Fibroblast of mammary gland (primary cell): ENCODE data around the gene PCDHGA6.
A peak's percentile ranks its signal among the peaks of the same experiment; 100 is the strongest.
"Not testable (repeated sequence)": the region's sequence is repeated elsewhere in the genome, so short reads cannot be mapped to it uniquely, and the experiment has no call there.

ENCODE experiments used
- DNase-seq: peaks from one replicate; pipeline ENCODE4 v3.0.0-alpha.2; 2010; ENCODE audit warnings: low read depth
- H3K4me3 ChIP-seq: 2 replicates; pipeline ENCODE4 v1.5.1; 2011; ENCODE audit warnings: low read depth, mild to moderate bottlenecking, low read length, moderate library complexity; ENCODE audit not compliant: control insufficient read depth
- TF ChIP-seq, protein P1 (sequence below): conservative IDR thresholded peaks from 2 replicates; pipeline ENCODE4 v1.5.1; 2011; ENCODE audit warnings: low read depth, low read length, inconsistent platforms; ENCODE audit not compliant: control insufficient read depth, insufficient read depth

PCDHGA6 gene

DNA sequence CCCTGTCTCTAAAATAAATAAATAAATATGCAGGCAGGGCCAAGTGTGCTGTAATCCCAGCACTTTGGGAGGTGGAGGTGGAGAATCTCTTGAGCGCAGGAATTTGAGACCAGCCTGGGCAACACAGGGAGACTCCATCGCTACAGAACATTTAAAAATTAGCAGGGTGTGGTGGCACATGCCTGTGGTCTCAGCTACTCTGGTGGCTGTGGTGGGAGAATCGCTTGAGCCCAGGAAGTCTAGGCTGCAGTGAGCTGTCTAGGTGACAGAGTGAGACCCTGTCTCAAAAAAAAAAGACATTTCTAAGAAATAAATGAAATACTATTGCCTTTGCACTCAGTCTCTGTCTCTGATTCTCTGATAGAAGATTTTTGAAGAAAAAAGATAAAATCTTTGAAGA lies 37.9 kb downstream of the PCDHGA6 start:
- no peak overlapping the region for H3K4me3 ChIP-seq
- TF ChIP-seq, protein P1, sequence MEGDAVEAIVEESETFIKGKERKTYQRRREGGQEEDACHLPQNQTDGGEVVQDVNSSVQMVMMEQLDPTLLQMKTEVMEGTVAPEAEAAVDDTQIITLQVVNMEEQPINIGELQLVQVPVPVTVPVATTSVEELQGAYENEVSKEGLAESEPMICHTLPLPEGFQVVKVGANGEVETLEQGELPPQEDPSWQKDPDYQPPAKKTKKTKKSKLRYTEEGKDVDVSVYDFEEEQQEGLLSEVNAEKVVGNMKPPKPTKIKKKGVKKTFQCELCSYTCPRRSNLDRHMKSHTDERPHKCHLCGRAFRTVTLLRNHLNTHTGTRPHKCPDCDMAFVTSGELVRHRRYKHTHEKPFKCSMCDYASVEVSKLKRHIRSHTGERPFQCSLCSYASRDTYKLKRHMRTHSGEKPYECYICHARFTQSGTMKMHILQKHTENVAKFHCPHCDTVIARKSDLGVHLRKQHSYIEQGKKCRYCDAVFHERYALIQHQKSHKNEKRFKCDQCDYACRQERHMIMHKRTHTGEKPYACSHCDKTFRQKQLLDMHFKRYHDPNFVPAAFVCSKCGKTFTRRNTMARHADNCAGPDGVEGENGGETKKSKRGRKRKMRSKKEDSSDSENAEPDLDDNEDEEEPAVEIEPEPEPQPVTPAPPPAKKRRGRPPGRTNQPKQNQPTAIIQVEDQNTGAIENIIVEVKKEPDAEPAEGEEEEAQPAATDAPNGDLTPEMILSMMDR: no peak
- no peak for DNase-seq

DNA sequence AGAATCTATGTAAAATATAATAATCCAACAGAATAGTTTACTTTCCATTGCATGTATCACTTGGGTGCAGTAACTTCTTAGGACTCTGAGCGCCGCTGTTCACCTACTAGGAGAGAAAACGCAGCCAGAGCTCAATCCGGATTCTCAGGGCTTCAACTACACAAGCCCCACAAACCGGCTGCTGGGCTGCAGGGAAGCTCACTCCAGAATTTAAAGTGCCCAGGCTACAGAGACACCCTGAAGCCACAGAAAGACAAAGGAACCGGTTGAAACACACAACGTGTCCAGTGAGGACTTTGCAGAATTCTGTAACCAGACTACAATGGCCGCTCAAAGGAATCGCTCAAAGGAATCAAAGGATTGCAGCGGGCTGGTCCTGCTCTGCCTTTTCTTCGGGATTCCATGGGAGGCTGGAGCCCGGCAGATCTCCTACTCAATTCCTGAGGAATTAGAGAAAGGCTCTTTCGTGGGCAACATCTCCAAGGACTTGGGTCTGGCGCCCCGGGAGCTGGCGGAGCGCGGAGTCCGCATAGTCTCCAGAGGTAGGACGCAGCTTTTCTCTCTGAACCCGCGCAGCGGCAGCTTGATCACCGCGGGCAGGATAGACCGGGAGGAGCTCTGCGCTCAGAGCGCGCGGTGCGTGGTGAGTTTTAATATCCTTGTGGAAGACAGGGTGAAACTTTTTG lies 39.3 kb downstream of the PCDHGA6 start, which contains the start of gene PCDHGA10:
Gene PCDHGA10, plus strand, starts transcription at position 134 of the 686 bp plus-strand sequence. Its CDS starts 189 bp downstream, at position 323.
- DNase-seq: peak; percentile 80
- TF ChIP-seq, protein P1: peak; percentile 76
- H3K4me3 ChIP-seq: peak within 1 kb of the TSS; percentile 58

DNA sequence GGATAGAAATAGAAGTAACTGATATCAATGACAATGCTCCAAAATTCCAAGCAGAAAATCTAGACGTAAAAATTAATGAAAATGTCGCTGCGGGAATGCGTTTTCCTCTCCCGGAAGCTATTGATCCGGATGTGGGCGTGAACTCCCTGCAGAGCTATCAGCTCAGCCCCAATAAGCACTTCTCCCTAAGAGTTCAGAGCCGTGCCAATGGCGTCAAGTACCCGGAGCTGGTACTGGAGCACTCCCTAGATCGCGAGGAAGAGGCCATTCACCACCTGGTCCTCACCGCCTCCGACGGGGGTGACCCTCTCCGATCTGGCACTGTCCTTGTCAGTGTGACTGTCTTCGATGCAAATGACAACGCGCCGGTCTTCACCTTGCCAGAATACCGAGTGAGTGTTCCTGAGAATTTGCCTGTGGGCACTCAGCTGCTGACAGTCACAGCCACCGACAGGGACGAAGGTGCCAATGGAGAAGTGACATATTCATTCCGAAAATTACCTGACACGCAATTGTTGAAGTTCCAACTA lies 39.9 kb downstream of the PCDHGA6 start:
- no peak for DNase-seq
- H3K4me3 ChIP-seq: peak overlapping the region; percentile 58
- TF ChIP-seq, protein P1: no peak

DNA sequence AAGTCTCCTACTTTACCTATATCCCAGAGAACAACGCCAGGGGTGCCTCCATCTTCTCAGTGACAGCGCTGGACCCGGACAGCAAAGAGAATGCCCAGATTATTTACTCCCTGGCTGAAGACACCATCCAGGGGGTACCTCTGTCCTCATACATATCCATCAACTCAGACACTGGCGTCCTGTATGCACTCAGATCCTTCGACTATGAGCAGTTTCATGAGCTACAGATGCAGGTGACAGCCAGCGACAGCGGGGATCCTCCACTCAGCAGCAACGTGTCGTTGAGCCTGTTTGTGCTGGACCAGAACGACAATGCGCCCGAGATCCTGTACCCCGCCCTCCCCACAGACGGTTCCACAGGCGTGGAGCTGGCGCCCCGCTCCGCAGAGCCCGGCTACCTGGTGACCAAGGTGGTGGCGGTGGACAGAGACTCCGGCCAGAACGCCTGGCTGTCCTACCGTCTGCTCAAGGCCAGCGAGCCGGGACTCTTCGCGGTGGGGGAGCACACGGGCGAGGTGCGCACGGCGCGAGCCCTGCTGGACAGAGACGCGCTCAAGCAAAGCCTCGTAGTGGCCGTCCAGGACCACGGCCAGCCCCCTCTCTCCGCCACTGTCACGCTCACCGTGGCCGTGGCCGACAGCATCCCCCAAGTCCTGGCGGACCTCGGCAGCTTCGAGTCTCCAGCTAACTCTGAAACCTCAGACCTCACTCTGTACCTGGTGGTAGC lies 41.0 kb downstream of the PCDHGA6 start:
- not testable (repeated sequence) for DNase-seq, H3K4me3 ChIP-seq

DNA sequence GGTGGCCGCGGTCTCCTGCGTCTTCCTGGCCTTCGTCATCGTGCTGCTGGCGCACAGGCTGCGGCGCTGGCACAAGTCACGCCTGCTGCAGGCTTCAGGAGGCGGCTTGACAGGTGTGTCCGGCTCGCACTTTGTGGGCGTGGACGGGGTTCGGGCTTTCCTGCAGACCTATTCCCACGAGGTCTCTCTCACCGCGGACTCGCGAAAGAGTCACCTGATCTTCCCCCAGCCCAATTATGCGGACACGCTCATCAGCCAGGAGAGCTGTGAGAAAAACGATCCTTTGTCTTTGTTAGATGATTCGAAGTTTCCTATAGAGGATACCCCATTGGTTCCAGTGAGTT lies 41.6 kb downstream of the PCDHGA6 start:
- H3K4me3 ChIP-seq: not testable (repeated sequence)

DNA sequence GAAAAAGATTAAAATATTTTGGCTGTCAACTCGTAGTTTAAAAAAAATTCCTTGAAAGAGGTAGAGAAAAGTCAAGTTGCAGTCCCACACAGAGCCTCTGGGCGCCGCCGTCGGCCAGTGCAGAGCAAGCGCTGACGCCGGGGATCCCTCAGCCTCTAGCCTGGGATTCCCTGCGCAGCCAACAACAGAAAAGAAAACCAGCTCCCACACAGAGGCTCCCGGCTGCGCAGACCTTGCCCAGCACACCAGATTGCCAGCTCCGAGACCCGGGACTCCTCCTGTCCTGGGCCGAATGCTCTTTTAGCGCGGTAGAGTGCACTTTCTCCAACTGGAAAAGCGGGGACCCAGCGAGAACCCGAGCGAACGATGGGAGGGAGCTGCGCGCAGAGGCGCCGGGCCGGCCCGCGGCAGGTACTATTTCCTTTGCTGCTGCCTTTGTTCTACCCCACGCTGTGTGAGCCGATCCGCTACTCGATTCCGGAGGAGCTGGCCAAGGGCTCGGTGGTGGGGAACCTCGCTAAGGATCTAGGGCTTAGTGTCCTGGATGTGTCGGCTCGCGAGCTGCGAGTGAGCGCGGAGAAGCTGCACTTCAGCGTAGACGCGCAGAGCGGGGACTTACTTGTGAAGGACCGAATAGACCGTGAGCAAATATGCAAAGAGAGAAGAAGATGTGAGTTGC lies 43.9 kb downstream of the PCDHGA6 start, which contains the start of gene PCDHGB7:
Gene PCDHGB7, plus strand, starts transcription at position 184 of the 679 bp plus-strand sequence. Its CDS starts 183 bp downstream, at position 367.
- peak within 1 kb of the TSS; percentile 52 for H3K4me3 ChIP-seq

More for the DNA sequence above, 41.6 kb downstream of the PCDHGA6 start:
- not testable (repeated sequence) for DNase-seq

DNA sequence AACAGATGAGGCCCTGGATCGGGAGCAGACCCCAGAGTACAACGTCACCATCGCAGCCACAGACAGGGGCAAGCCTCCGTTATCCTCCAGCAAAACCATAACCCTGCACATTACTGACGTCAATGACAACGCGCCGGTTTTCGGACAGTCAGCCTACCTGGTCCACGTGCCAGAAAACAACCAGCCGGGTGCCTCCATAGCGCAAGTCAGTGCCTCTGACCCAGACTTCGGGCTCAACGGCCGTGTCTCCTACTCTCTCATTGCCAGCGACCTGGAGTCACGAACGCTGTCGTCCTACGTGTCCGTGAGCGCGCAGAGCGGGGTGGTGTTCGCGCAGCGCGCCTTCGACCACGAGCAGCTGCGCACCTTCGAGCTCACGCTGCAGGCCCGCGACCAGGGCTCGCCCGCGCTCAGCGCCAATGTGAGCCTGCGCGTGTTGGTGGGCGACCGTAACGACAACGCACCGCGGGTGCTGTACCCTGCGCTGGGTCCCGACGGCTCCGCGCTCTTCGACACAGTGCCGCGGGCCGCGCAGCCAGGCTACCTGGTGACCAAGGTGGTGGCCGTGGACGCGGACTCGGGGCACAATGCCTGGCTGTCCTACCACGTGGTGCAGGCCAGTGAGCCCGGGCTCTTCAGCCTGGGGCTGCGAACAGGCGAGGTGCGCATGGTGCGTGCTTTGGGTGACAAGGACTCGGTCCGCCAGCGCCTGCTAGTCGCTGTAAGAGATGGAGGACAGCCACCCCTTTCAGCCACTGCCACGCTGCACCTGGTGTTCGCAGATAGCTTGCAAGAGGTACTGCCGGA lies 45.6 kb downstream of the PCDHGA6 start:
- DNase-seq: no peak
- TF ChIP-seq, protein P1: no peak
- H3K4me3 ChIP-seq: no peak overlapping the region

More for the DNA sequence above, 43.9 kb downstream of the PCDHGA6 start, which contains the start of gene PCDHGB7:
- DNase-seq: peak; percentile 84
- TF ChIP-seq, protein P1: peak; percentile 81
